PFSK-1 (cell line): ENCODE results near the gene TBC1D7.

Experiments used
- FOXP2 ChIP-seq: optimal IDR thresholded peaks from 2 replicates; pipeline ENCODE3; 2011; ENCODE audit warnings: borderline replicate concordance, control low read depth, inconsistent platforms; ENCODE audit not compliant: insufficient read depth; ENCODE audit errors: extremely low read length, extremely low read depth
- POLR2AphosphoS5 ChIP-seq: IDR thresholded peaks from 2 replicates; pipeline ENCODE4 v1.6.1; 2012; ENCODE audit warnings: low read depth, mild to moderate bottlenecking, control low read depth, low read length, moderate library complexity
- SIN3A ChIP-seq: IDR thresholded peaks from 2 replicates; pipeline ENCODE4 v1.6.1; 2012; ENCODE audit warnings: mild to moderate bottlenecking, low read length, moderate library complexity, borderline replicate concordance; ENCODE audit not compliant: insufficient read depth
- TAF1 ChIP-seq: IDR thresholded peaks from 2 replicates; pipeline ENCODE4 v1.6.1; 2012; ENCODE audit warnings: low read length, control low read depth, borderline replicate concordance; ENCODE audit not compliant: insufficient read depth

GRCh38 chr6:13315896-13316295 lies 12.4 kb downstream of the TBC1D7 start:
- no peak for TF ChIP-seq TAF1
- no peak for TF ChIP-seq POLR2AphosphoS5
- TF ChIP-seq SIN3A, result no peak
- no peak for TF ChIP-seq FOXP2
